ENCODE data around the gene ATP10A. TPM values are rescaled to one million over a fixed set of nuclear protein-coding genes. Genes with fewer than 3 reads are reported as not detected.

ATP10A gene
- total and polyA plus RNA-seq, 9 of the 15 experiments (the other 6 are each of a cell fraction or from before 2014, with no cell fraction given) = 0.09 TPM; not detected in 8

DNA sequence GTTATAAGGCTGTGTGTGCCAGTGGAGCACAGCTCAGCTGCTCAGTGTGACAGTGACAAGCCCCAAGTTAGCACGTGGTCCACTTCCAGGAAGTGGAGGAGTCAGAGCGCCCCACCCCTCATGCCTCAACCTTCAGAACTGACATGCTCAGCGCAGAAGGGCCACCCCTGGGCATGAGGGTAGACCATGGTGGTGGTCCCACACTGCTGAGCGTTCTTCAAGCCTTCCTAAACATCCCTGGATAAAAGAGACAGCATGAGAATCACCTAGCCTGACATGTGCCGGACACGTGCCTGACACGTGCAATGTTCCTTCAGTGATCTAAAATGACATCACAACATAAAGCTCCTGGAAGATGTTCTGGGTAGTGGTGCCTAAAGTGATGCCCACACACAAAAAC is 16.8 kb downstream of the ATP10A start (continued):
- peak; percentile 28 for TF ChIP-seq MYC (IDR thresholded peaks at IDR 0.05; ENCODE audit: low read depth, low read length)
- TF ChIP-seq MYC (CRISPR knock-in tag; IDR thresholded peaks at IDR 0.05; ENCODE audit: borderline replicate concordance, low read depth) = no peak
- TF ChIP-seq ZNF165 (CRISPR knock-in tag; IDR thresholded peaks at IDR 0.05; ENCODE audit: borderline replicate concordance) = no peak
- TF ChIP-seq, protein P1, sequence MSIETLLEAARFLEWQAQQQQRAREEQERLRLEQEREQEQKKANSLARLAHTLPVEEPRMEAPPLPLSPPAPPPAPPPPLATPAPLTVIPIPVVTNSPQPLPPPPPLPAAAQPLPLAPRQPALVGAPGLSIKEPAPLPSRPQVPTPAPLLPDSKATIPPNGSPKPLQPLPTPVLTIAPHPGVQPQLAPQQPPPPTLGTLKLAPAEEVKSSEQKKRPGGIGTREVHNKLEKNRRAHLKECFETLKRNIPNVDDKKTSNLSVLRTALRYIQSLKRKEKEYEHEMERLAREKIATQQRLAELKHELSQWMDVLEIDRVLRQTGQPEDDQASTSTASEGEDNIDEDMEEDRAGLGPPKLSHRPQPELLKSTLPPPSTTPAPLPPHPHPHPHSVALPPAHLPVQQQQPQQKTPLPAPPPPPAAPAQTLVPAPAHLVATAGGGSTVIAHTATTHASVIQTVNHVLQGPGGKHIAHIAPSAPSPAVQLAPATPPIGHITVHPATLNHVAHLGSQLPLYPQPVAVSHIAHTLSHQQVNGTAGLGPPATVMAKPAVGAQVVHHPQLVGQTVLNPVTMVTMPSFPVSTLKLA (conservative IDR thresholded peaks at IDR 0.05) = peak; percentile 66 to 71; a peak in 3 of 4 replicates
- TF ChIP-seq L3MBTL2 (IDR thresholded peaks at IDR 0.05) = peak; percentile 82
- TF ChIP-seq, protein P2, sequence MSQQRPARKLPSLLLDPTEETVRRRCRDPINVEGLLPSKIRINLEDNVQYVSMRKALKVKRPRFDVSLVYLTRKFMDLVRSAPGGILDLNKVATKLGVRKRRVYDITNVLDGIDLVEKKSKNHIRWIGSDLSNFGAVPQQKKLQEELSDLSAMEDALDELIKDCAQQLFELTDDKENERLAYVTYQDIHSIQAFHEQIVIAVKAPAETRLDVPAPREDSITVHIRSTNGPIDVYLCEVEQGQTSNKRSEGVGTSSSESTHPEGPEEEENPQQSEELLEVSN (IDR thresholded peaks at IDR 0.05; ENCODE audit: borderline replicate concordance in 1 of 2, extremely low read depth in 1 of 2, insufficient read depth in 1 of 2, insufficient read length in 1 of 2, low read depth in 1 of 2, low read length in 1 of 2, poor library complexity in 1 of 2, severe bottlenecking in 1 of 2) = peak; percentile 43 to 60
- TF ChIP-seq BHLHE40 (IDR thresholded peaks at IDR 0.05; ENCODE audit: low read length) = peak; percentile 80
- TF ChIP-seq, protein P3, sequence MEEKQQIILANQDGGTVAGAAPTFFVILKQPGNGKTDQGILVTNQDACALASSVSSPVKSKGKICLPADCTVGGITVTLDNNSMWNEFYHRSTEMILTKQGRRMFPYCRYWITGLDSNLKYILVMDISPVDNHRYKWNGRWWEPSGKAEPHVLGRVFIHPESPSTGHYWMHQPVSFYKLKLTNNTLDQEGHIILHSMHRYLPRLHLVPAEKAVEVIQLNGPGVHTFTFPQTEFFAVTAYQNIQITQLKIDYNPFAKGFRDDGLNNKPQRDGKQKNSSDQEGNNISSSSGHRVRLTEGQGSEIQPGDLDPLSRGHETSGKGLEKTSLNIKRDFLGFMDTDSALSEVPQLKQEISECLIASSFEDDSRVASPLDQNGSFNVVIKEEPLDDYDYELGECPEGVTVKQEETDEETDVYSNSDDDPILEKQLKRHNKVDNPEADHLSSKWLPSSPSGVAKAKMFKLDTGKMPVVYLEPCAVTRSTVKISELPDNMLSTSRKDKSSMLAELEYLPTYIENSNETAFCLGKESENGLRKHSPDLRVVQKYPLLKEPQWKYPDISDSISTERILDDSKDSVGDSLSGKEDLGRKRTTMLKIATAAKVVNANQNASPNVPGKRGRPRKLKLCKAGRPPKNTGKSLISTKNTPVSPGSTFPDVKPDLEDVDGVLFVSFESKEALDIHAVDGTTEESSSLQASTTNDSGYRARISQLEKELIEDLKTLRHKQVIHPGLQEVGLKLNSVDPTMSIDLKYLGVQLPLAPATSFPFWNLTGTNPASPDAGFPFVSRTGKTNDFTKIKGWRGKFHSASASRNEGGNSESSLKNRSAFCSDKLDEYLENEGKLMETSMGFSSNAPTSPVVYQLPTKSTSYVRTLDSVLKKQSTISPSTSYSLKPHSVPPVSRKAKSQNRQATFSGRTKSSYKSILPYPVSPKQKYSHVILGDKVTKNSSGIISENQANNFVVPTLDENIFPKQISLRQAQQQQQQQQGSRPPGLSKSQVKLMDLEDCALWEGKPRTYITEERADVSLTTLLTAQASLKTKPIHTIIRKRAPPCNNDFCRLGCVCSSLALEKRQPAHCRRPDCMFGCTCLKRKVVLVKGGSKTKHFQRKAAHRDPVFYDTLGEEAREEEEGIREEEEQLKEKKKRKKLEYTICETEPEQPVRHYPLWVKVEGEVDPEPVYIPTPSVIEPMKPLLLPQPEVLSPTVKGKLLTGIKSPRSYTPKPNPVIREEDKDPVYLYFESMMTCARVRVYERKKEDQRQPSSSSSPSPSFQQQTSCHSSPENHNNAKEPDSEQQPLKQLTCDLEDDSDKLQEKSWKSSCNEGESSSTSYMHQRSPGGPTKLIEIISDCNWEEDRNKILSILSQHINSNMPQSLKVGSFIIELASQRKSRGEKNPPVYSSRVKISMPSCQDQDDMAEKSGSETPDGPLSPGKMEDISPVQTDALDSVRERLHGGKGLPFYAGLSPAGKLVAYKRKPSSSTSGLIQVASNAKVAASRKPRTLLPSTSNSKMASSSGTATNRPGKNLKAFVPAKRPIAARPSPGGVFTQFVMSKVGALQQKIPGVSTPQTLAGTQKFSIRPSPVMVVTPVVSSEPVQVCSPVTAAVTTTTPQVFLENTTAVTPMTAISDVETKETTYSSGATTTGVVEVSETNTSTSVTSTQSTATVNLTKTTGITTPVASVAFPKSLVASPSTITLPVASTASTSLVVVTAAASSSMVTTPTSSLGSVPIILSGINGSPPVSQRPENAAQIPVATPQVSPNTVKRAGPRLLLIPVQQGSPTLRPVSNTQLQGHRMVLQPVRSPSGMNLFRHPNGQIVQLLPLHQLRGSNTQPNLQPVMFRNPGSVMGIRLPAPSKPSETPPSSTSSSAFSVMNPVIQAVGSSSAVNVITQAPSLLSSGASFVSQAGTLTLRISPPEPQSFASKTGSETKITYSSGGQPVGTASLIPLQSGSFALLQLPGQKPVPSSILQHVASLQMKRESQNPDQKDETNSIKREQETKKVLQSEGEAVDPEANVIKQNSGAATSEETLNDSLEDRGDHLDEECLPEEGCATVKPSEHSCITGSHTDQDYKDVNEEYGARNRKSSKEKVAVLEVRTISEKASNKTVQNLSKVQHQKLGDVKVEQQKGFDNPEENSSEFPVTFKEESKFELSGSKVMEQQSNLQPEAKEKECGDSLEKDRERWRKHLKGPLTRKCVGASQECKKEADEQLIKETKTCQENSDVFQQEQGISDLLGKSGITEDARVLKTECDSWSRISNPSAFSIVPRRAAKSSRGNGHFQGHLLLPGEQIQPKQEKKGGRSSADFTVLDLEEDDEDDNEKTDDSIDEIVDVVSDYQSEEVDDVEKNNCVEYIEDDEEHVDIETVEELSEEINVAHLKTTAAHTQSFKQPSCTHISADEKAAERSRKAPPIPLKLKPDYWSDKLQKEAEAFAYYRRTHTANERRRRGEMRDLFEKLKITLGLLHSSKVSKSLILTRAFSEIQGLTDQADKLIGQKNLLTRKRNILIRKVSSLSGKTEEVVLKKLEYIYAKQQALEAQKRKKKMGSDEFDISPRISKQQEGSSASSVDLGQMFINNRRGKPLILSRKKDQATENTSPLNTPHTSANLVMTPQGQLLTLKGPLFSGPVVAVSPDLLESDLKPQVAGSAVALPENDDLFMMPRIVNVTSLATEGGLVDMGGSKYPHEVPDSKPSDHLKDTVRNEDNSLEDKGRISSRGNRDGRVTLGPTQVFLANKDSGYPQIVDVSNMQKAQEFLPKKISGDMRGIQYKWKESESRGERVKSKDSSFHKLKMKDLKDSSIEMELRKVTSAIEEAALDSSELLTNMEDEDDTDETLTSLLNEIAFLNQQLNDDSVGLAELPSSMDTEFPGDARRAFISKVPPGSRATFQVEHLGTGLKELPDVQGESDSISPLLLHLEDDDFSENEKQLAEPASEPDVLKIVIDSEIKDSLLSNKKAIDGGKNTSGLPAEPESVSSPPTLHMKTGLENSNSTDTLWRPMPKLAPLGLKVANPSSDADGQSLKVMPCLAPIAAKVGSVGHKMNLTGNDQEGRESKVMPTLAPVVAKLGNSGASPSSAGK (IDR thresholded peaks at IDR 0.05) = peak; percentile 84
- TF ChIP-seq, protein P4, sequence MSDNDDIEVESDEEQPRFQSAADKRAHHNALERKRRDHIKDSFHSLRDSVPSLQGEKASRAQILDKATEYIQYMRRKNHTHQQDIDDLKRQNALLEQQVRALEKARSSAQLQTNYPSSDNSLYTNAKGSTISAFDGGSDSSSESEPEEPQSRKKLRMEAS (CRISPR knock-in tag; IDR thresholded peaks at IDR 0.05) = peak; percentile 58
- TF ChIP-seq ARID2 (IDR thresholded peaks at IDR 0.05) = no peak
- no peak for TF ChIP-seq U2AF1 (optimal IDR thresholded peaks at IDR 0.05; ENCODE audit: low read depth, low read length)
